Measurements from ENCODE around the gene HEXB. TPM values are rescaled to one million over a fixed set of nuclear protein-coding genes. Genes with fewer than 3 reads are reported as not detected.
A peak's percentile ranks its signal among the peaks of the same experiment; 100 is the strongest.

HEXB gene
- total and polyA plus RNA-seq, 7 donors, result 31.0 to 63.3 (median 48.4) TPM

GRCh38 chr5:74638970-74639806, 45.8 kb upstream of the HEXB start:
- H3K27ac ChIP-seq, result peak overlapping the region; percentile 82
- no peaks in the 10 kb centered on the region for H3K9me3 ChIP-seq
- intact Hi-C loops (cut with DNase I), result loop anchor here in 1 of 2 donors (10.0 kb wide), 1 partner anchor 234 kb away; no protein-coding TSS in a partner anchor
- DNase-seq (no peak), ATAC-seq (no peak)
- H3K4me1 ChIP-seq, result peaks cover 18% of the 10 kb centered on the region
- peak overlapping the region; percentile 78 for H3K4me3 ChIP-seq
- TF ChIP-seq CTCF (IDR thresholded peaks at IDR 0.05), result no peak
- peaks cover 0 to 20% of the 10 kb centered on the region in 2 donors for H3K36me3 ChIP-seq (ENCODE audit: insufficient read depth in 1 of 2, low read depth in 1 of 2)
- 16 to 26% (median 17%) methylated on average over 10 of the region's 10 CpGs for WGBS, 3 donors
- no peaks in the 10 kb centered on the region for H3K27me3 ChIP-seq (ENCODE audit: insufficient read depth in 3 of 3, low read length in 2 of 3)

GRCh38 chr5:74639807-74640449, 45.1 kb upstream of the HEXB start:
- DNase-seq (peak; percentile 62 to 75), ATAC-seq (peak; percentile 61 to 71 (median 66))
- Histone ChIP-seq H3K27ac (peak overlapping the region; percentile 82), H3K27me3 (ENCODE audit: insufficient read depth in 3 of 3, low read length in 2 of 3) (no peaks in the 10 kb centered on the region), H3K4me1 (peaks cover 18% of the 10 kb centered on the region), H3K4me3 (peak overlapping the region; percentile 78), H3K9me3 (no peaks in the 10 kb centered on the region), H3K36me3 (ENCODE audit: insufficient read depth in 1 of 2, low read depth in 1 of 2) (peaks cover 0 to 13% of the 10 kb centered on the region in 2 donors)
- intact Hi-C loops (cut with DNase I), result loop anchor here (2.0 to 10.0 kb wide), 7 partner anchors 235 to 653 kb away; no protein-coding TSS in a partner anchor
- TF ChIP-seq CTCF (IDR thresholded peaks at IDR 0.05), result peak; percentile 23
- 0% methylated on average over 47 to 57 of the region's 57 CpGs for WGBS, 3 donors

GRCh38 chr5:74640450-74640953, 44.5 kb upstream of the HEXB start, which contains the start of gene ENC1:
Gene ENC1 (minus strand): TSS chr5:74640728. CDS start chr5:74636485, 4,243 bp downstream.
- intact Hi-C loops (cut with DNase I), result loop anchor here (2.0 to 10.0 kb wide), 6 partner anchors 236 to 653 kb away; no protein-coding TSS in a partner anchor
- Histone ChIP-seq H3K4me3 (peak within 1 kb of the TSS; percentile 78), H3K4me1 (peaks cover 18% of the 10 kb centered on the region), H3K9me3 (no peaks in the 10 kb centered on the region), H3K36me3 (ENCODE audit: insufficient read depth in 1 of 2, low read depth in 1 of 2) (peaks cover 0 to 7% of the 10 kb centered on the region in 2 donors), H3K27me3 (ENCODE audit: insufficient read depth in 3 of 3, low read length in 2 of 3) (no peaks in the 10 kb centered on the region), H3K27ac (peak within 1 kb of the TSS; percentile 82)
- 0 to 2% (median 1%) methylated on average over 35 to 59 of the region's 59 CpGs for WGBS, 3 donors
- DNase-seq (peak; percentile 88 to 93), ATAC-seq (peak; percentile 90 to 92 (median 92))
- TF ChIP-seq CTCF (IDR thresholded peaks at IDR 0.05), result peak; percentile 65

- Histone ChIP-seq H3K27ac (peak overlapping the region; percentile 82), H3K4me1 (peaks cover 18% of the 10 kb centered on the region)
- 1% methylated on average over 46 to 47 of the region's 47 CpGs for WGBS, 3 donors
Measured at GRCh38 chr5:74640954-74641734, 43.9 kb upstream of the HEXB start.

More at GRCh38 chr5:74640954-74641734, 43.9 kb upstream of the HEXB start:
- TF ChIP-seq CTCF (IDR thresholded peaks at IDR 0.05), result no peak
- intact Hi-C loops (cut with DNase I), result loop anchor here (2.0 to 10.0 kb wide), 6 partner anchors 236 to 654 kb away; no protein-coding TSS in a partner anchor
- ATAC-seq, result peak; percentile 44 to 64 (median 54)
- peak; percentile 77 to 86 for DNase-seq
- Histone ChIP-seq H3K9me3 (no peaks in the 10 kb centered on the region), H3K27me3 (ENCODE audit: insufficient read depth in 3 of 3, low read length in 2 of 3) (no peaks in the 10 kb centered on the region), H3K4me3 (peak overlapping the region; percentile 78), H3K36me3 (ENCODE audit: insufficient read depth in 1 of 2, low read depth in 1 of 2) (peaks cover 0 to under 1% of the 10 kb centered on the region in 2 donors)

Data from psoas muscle (tissue), 8 donors.